HepG2 (cell line): ENCODE measurements around the gene PODXL2. TPM values are rescaled to one million over a fixed set of nuclear protein-coding genes. Genes with fewer than 3 reads are reported as not detected.

ENCODE experiments used
- ARID5B ChIP-seq: IDR thresholded peaks from 2 replicates; pipeline ENCODE4 v1.4.0; 2020; ENCODE audit warnings: mild to moderate bottlenecking, missing genetic modification reagents
- ATF2 ChIP-seq: sonication (generic); formaldehyde crosslinking; IDR thresholded peaks from 2 replicates; pipeline ENCODE4 v1.4.0; 2020; ENCODE audit warnings: missing genetic modification reagents
- ATF5 ChIP-seq: sonication (generic); formaldehyde crosslinking; IDR thresholded peaks from 2 replicates; pipeline ENCODE4 v1.4.0; 2020; ENCODE audit warnings: mild to moderate bottlenecking, low read depth, missing genetic modification reagents
- ELK4 ChIP-seq: sonication (generic); formaldehyde crosslinking; IDR thresholded peaks from 2 replicates; pipeline ENCODE4 v1.9.0; 2021; ENCODE audit warnings: missing genetic modification reagents, borderline replicate concordance
- FOXC1 ChIP-seq: sonication (generic); formaldehyde crosslinking; IDR thresholded peaks from 2 replicates; pipeline ENCODE4 v1.8.0; 2022; ENCODE audit warnings: mild to moderate bottlenecking, missing genetic modification reagents, borderline replicate concordance
- HCFC1 ChIP-seq: fragments of 150-350 bp; IDR thresholded peaks from 2 replicates; pipeline ENCODE4 v1.6.1; 2014; ENCODE audit warnings: low read depth, low read length
- MYPOP ChIP-seq: sonication (generic); formaldehyde crosslinking; IDR thresholded peaks from 2 replicates; pipeline ENCODE4 v1.8.1; 2023; ENCODE audit warnings: mild to moderate bottlenecking, moderate library complexity, missing genetic modification reagents
- NFE2L2 ChIP-seq: fragments of 150-350 bp; IDR thresholded peaks from 2 replicates; pipeline ENCODE4 v1.6.1; 2014; ENCODE audit warnings: low read length
- NFKBIZ ChIP-seq: IDR thresholded peaks from 2 replicates; pipeline ENCODE4 v1.6.1; 2018; ENCODE audit warnings: missing genetic modification reagents, missing compliant biosample characterization
- POGZ ChIP-seq: sonication (generic); formaldehyde crosslinking; IDR thresholded peaks from 2 replicates; pipeline ENCODE4 v1.4.0; 2020; ENCODE audit warnings: mild to moderate bottlenecking, missing genetic modification reagents
- RFX5 ChIP-seq: IDR thresholded peaks from 2 replicates; pipeline ENCODE4 v1.6.1; 2011; ENCODE audit warnings: low read depth, low read length, improper control_type of control experiment
- SMAD9 ChIP-seq: sonication (generic); formaldehyde crosslinking; IDR thresholded peaks from 2 replicates; pipeline ENCODE4 v1.5.1; 2020; ENCODE audit warnings: mild to moderate bottlenecking, missing genetic modification reagents
- SPEN ChIP-seq: sonication (generic); formaldehyde crosslinking; IDR thresholded peaks from 2 replicates; pipeline ENCODE4 v1.5.1; 2020; ENCODE audit warnings: low read depth, mild to moderate bottlenecking, missing genetic modification reagents
- TBL1XR1 ChIP-seq: fragments of 150-350 bp; IDR thresholded peaks from 2 replicates; pipeline ENCODE4 v1.6.1; 2014; ENCODE audit warnings: borderline replicate concordance, low read length; ENCODE audit not compliant: partially characterized antibody
- ZNF335 ChIP-seq: sonication (generic); formaldehyde crosslinking; IDR thresholded peaks from 2 replicates; pipeline ENCODE4 v1.4.0; 2020; ENCODE audit warnings: missing genetic modification reagents
- ZNF367 ChIP-seq: sonication (generic); formaldehyde crosslinking; IDR thresholded peaks from 2 replicates; pipeline ENCODE4 v1.4.0; 2020; ENCODE audit warnings: missing genetic modification reagents, borderline replicate concordance
- ZNF576 ChIP-seq: sonication (generic); formaldehyde crosslinking; IDR thresholded peaks from 2 replicates; pipeline ENCODE4 v1.4.0; 2020; ENCODE audit warnings: mild to moderate bottlenecking, missing genetic modification reagents
- ZNF776 ChIP-seq: sonication (generic); formaldehyde crosslinking; IDR thresholded peaks from 2 replicates; pipeline ENCODE4 v1.4.0; 2020; ENCODE audit warnings: mild to moderate bottlenecking, missing genetic modification reagents
- ZNF782 ChIP-seq: sonication (generic); formaldehyde crosslinking; IDR thresholded peaks from 2 replicates; pipeline ENCODE4 v1.4.0; 2020; ENCODE audit warnings: missing genetic modification reagents, mild to moderate bottlenecking, borderline replicate concordance
- polyA plus RNA-seq, 8 experiments: library from polyadenylated mRNA; depleted of rRNA in 3 of 8; stranded (reverse) in 7 of 8; unstranded in 1 of 8; fragments of >200 nt; fragmentation: Illumina TruSeq in 4 of 8; extraction: Trizol in 4 of 8; gene quantifications; 2 replicates each; pipeline versions ENCODE4 v1.2.1 to v1.2.3, GENCODE V29; 2011 to 2016; ENCODE audit warnings: low read depth in 4 of 8, missing spikeins in 1 of 8, mixed read lengths in 1 of 8; ENCODE audit not compliant: insufficient read depth in 1 of 8
- total RNA-seq, 5 experiments: library from RNA; depleted of rRNA; stranded (reverse); fragments of >200 nt; fragmentation: Illumina TruSeq; extraction: Trizol; gene quantifications; 2 replicates each; pipeline ENCODE4 v1.2.3, GENCODE V29; 2016; ENCODE audit warnings: low read depth in 1 of 5

PODXL2 gene
- total and polyA plus RNA-seq, 2 of the 13 experiments (the other 11 are each of a cell fraction or from before 2014, with no cell fraction given) = 20.4 to 25.1 TPM

- peak; percentile 53; the same call in 1 of the 2 replicates for TF ChIP-seq FOXC1 (CRISPR knock-in tag)
- no peak for TF ChIP-seq ELK4 (CRISPR knock-in tag)
- peak; percentile 24; the same call in 1 of the 2 replicates for TF ChIP-seq HCFC1
- TF ChIP-seq ATF5 (CRISPR knock-in tag) = no peak
- TF ChIP-seq ZNF576 (CRISPR knock-in tag) = no peak
- TF ChIP-seq POGZ (CRISPR knock-in tag) = no peak
- TF ChIP-seq TBL1XR1 = no peak
- TF ChIP-seq ARID5B (CRISPR knock-in tag) = no peak; the same call in 1 of the 2 replicates
- no peak for TF ChIP-seq NFE2L2
- TF ChIP-seq ZNF776 (CRISPR knock-in tag) = no peak
- peak; percentile 46; the same call in 1 of the 2 replicates for TF ChIP-seq SPEN (CRISPR knock-in tag)
- TF ChIP-seq ZNF335 (CRISPR knock-in tag) = peak; percentile 76; the same call in 1 of the 2 replicates
- no peak for TF ChIP-seq RFX5
- 0 out of 2 replicates have a peak, but pooled peaks have one; percentile 11 for TF ChIP-seq ZNF782 (CRISPR knock-in tag)
- TF ChIP-seq MYPOP (CRISPR knock-in tag) = peak; percentile 78; the same call in 1 of the 2 replicates
- TF ChIP-seq ZNF367 = no peak
- no peak for TF ChIP-seq SMAD9 (CRISPR knock-in tag)
- TF ChIP-seq ATF2 (CRISPR knock-in tag) = peak; percentile 18; the same call in 1 of the 2 replicates
- TF ChIP-seq NFKBIZ (CRISPR knock-in tag) = no peak
These were observed 38.2 kb upstream of the PODXL2 start, which contains the start of gene TPRA1 (continued) for GRCh38 chr3:127590593-127591465.
